Tibial artery (tissue), 4 donors: ENCODE results near the gene ZNF436.

ENCODE experiments used
- DNase-seq, 2 donors: peaks; one replicate each; pipeline ENCODE4 v3.0.0-alpha.2; 2019
- H3K27ac ChIP-seq, 2 donors: fragments of 200-600 bp; sonication (generic) in 1 of 2; 1 replicate in 1 of 2; 2 replicates in 1 of 2; pipeline ENCODE4 v1.5.1; 2018 to 2019; ENCODE audit warnings: mild to moderate bottlenecking in 1 of 2
- H3K27me3 ChIP-seq, 2 donors: fragments of 200-600 bp; sonication (generic) in 1 of 2; one replicate each; pipeline versions ENCODE4 v1.5.1 to v1.6.0; 2016 to 2019
- H3K36me3 ChIP-seq, 3 donors: fragments of 200-600 bp; sonication (generic) in 2 of 3; one replicate each; pipeline ENCODE4 v1.5.1; 2016 to 2019; ENCODE audit warnings: mild to moderate bottlenecking in 2 of 3
- H3K4me1 ChIP-seq, 4 donors: fragments of 200-600 bp; sonication (generic) in 2 of 4; 1 replicate in 3 of 4; 2 replicates in 1 of 4; pipeline ENCODE4 v1.5.1; 2016 to 2019
- H3K4me3 ChIP-seq, 2 donors: fragments of 200-600 bp; sonication (generic) in 1 of 2; 1 replicate in 1 of 2; 2 replicates in 1 of 2; pipeline ENCODE4 v1.5.1; 2018 to 2019; ENCODE audit warnings: mild to moderate bottlenecking in 2 of 2
- H3K9me3 ChIP-seq, 3 donors: fragments of 200-600 bp; sonication (generic) in 1 of 3; one replicate each; pipeline ENCODE4 v1.5.1; 2016 to 2019
- CTCF ChIP-seq, 2 experiments: fragments of 200-600 bp in 1 of 2; fragments of 450-650 bp in 1 of 2; IDR thresholded peaks; one replicate each; pipeline ENCODE4 v1.5.1; 2017 to 2019; ENCODE audit warnings: antibody characterized with exemption in 2 of 2, mild to moderate bottlenecking in 1 of 2, moderate library complexity in 1 of 2
- intact Hi-C: fragments of 100-400 bp; cut with DNase I; formaldehyde crosslinking; loops from one replicate; pipeline ENCODE4 v1.15.0; 2023; ENCODE audit warnings: low total_unique reads

The ZNF436 gene

GRCh38 chr1:23396380-23396779, 26.7 kb upstream of the ZNF436 start:
- Histone ChIP-seq H3K36me3 (peaks cover 11 to 43% (median 20%) of the 10 kb centered on the region in 3 donors), H3K9me3 (no peaks in the 10 kb centered on the region), H3K27ac (no peak overlapping the region), H3K4me3 (no peak overlapping the region), H3K27me3 (no peaks in the 10 kb centered on the region), H3K4me1 (peaks cover 0 to 10% (median 2%) of the 10 kb centered on the region in 4 donors)
- intact Hi-C loops: no loop called here
- TF ChIP-seq CTCF (IDR thresholded peaks at IDR 0.05): no peak
- DNase-seq: no peak

- no peaks in the 10 kb centered on the region for H3K9me3 ChIP-seq
- no peak overlapping the region for H3K4me3 ChIP-seq
- TF ChIP-seq CTCF (IDR thresholded peaks at IDR 0.05): no peak
- intact Hi-C loops: no loop called here
- no peak for DNase-seq
- no peaks in the 10 kb centered on the region for H3K27me3 ChIP-seq
- peaks cover 11 to 43% (median 20%) of the 10 kb centered on the region in 3 donors for H3K36me3 ChIP-seq
- H3K27ac ChIP-seq: no peak overlapping the region
- peaks cover 0 to 7% (median 2%) of the 10 kb centered on the region in 4 donors for H3K4me1 ChIP-seq
Measured at GRCh38 chr1:23395849-23396248, 26.2 kb upstream of the ZNF436 start.

GRCh38 chr1:23395154-23395724, 25.6 kb upstream of the ZNF436 start:
- Histone ChIP-seq H3K36me3 (peaks cover 11 to 48% (median 20%) of the 10 kb centered on the region in 3 donors), H3K27me3 (no peaks in the 10 kb centered on the region), H3K4me1 (peaks cover 0 to 7% (median 2%) of the 10 kb centered on the region in 4 donors), H3K4me3 (no peak overlapping the region), H3K9me3 (no peaks in the 10 kb centered on the region), H3K27ac (peak overlapping the region; percentile 37)
- DNase-seq: no peak
- TF ChIP-seq CTCF (IDR thresholded peaks at IDR 0.05): no peak
- intact Hi-C loops: no loop called here

- no peaks in the 10 kb centered on the region for H3K9me3 ChIP-seq
- intact Hi-C loops: no loop called here
- peaks cover 0 to 7% (median 2%) of the 10 kb centered on the region in 4 donors for H3K4me1 ChIP-seq
- peaks cover 11 to 43% (median 20%) of the 10 kb centered on the region in 3 donors for H3K36me3 ChIP-seq
- DNase-seq: peak; percentile 87 to 89
- no peaks in the 10 kb centered on the region for H3K27me3 ChIP-seq
- H3K4me3 ChIP-seq: no peak overlapping the region
- no peak for TF ChIP-seq CTCF (IDR thresholded peaks at IDR 0.05)
- peak overlapping the region; percentile 37 for H3K27ac ChIP-seq
Measured at GRCh38 chr1:23394684-23395083, 25.0 kb upstream of the ZNF436 start.

- no peak for DNase-seq
- Histone ChIP-seq H3K4me1 (peaks cover 0 to 7% (median 2%) of the 10 kb centered on the region in 4 donors), H3K9me3 (no peaks in the 10 kb centered on the region), H3K36me3 (peaks cover 11 to 42% (median 20%) of the 10 kb centered on the region in 3 donors), H3K27me3 (no peaks in the 10 kb centered on the region), H3K4me3 (no peak overlapping the region), H3K27ac (peak overlapping the region; percentile 20 to 21)
- no peak for TF ChIP-seq CTCF (IDR thresholded peaks at IDR 0.05)
- intact Hi-C loops: no loop called here
Measured at GRCh38 chr1:23394181-23394580, 24.5 kb upstream of the ZNF436 start.
